ENCODE data around the gene ZDHHC14. TPM values are rescaled to one million over a fixed set of nuclear protein-coding genes. Genes with fewer than 3 reads are reported as not detected.

Gene ZDHHC14
- total RNA-seq, 3 donors from 2014 or later: 9.1 to 10.5 (median 10.0) TPM

DNA sequence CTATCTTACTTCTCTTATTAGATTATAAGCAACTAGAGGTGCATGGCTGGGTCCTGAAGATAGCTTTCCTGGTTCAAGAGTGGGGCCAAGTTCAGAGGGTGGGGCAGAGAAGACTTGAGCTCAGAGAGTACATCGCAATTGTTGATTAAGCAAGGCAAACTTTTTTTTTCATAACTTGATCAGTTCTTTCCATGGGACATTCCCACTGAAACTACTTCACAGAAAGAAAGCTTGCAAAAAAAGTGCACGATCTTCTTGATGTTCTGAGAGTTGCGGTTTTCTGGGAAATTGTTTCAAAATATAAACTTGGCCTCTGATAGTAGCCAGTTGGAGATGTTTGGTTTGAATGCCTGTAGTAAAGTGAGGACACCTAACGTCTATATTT lies 100.9 kb downstream of the ZDHHC14 start:
- intact Hi-C loops (cut with DNase I, micrococcal nuclease): no loop called here
- Histone ChIP-seq H3K36me3 (ENCODE audit: low read depth) (no peaks in the 10 kb centered on the region), H3K4me3 (no peak overlapping the region), H3K4me1 (ENCODE audit: low read depth) (no peaks in the 10 kb centered on the region), H3K9me3 (no peaks in the 10 kb centered on the region)
- ATAC-seq (no peak), DNase-seq (no peak)
- TF ChIP-seq, protein P1, sequence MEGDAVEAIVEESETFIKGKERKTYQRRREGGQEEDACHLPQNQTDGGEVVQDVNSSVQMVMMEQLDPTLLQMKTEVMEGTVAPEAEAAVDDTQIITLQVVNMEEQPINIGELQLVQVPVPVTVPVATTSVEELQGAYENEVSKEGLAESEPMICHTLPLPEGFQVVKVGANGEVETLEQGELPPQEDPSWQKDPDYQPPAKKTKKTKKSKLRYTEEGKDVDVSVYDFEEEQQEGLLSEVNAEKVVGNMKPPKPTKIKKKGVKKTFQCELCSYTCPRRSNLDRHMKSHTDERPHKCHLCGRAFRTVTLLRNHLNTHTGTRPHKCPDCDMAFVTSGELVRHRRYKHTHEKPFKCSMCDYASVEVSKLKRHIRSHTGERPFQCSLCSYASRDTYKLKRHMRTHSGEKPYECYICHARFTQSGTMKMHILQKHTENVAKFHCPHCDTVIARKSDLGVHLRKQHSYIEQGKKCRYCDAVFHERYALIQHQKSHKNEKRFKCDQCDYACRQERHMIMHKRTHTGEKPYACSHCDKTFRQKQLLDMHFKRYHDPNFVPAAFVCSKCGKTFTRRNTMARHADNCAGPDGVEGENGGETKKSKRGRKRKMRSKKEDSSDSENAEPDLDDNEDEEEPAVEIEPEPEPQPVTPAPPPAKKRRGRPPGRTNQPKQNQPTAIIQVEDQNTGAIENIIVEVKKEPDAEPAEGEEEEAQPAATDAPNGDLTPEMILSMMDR (IDR thresholded peaks at IDR 0.05): no peak

DNA sequence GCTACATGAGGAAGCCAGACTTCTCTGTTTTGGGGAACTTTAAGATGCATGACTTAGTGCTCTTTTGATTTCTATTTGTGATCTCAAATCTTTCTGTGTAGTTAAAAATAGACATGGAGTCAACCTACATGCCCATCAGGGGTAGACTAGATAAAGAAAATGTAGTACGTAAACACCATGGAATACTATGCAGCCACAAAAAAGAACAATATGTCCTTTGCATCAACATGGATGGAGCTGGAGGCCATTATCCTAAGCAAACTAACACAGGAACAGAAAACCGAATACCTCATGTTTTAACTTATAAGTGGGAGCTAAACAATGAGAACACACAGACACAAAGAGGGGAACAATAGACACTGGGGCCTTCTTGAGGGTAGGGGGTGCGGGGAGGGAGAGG lies 102.8 kb downstream of the ZDHHC14 start:
- DNase-seq (no peak), ATAC-seq (no peak)
- no peak overlapping the region for H3K4me3 ChIP-seq
- no peaks in the 10 kb centered on the region for H3K4me1 ChIP-seq (ENCODE audit: low read depth)
- no peaks in the 10 kb centered on the region for H3K9me3 ChIP-seq
- intact Hi-C loops (cut with DNase I, micrococcal nuclease): no loop called here
- TF ChIP-seq, protein P1 (IDR thresholded peaks at IDR 0.05): no peak
- no peaks in the 10 kb centered on the region for H3K36me3 ChIP-seq (ENCODE audit: low read depth)

DNA sequence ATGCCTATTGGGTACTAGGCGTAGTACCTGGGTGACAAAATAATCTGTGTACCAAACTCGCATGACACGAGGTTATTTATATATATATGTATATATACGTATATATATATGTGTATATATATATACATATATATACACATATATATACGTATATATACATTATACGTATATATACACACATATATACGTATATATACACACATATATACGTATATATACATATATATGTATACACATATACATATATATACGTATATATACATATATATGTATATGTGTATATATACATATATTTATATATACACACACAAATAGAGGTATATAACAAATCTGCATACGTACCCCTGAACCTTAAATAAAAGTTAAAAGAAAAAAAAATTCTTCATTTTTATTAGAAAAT lies 103.2 kb downstream of the ZDHHC14 start:
- intact Hi-C loops (cut with DNase I, micrococcal nuclease): no loop called here
- TF ChIP-seq, protein P1 (IDR thresholded peaks at IDR 0.05): no peak
- no peaks in the 10 kb centered on the region for H3K4me1 ChIP-seq (ENCODE audit: low read depth)
- H3K4me3 ChIP-seq: no peak overlapping the region
- H3K36me3 ChIP-seq (ENCODE audit: low read depth): no peaks in the 10 kb centered on the region
- DNase-seq: no peak
- ATAC-seq: no peak
- no peaks in the 10 kb centered on the region for H3K9me3 ChIP-seq

DNA sequence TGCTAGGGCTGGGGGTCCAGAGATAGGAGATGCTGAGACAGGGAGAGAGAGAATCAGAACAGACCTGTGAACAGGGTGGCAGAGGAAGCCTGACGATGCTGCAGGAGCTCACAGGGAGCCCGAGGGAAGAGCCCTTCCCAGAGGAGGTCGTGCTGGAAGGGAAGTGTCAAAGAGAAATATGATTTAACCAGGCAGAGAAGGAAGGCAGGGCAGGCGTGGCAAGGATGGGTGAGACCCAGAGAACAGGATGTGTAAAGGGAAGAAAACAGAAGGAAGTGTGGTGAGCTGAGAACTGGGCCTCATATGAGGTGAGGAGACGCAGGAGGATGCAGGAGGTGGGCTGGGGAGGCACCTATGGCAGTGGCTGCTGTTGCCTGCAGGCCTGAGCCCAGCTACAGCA lies 105.6 kb downstream of the ZDHHC14 start:
- intact Hi-C loops (cut with DNase I, micrococcal nuclease): no loop called here
- TF ChIP-seq, protein P1 (IDR thresholded peaks at IDR 0.05): no peak
- no peak overlapping the region for H3K4me3 ChIP-seq
- no peaks in the 10 kb centered on the region for H3K4me1 ChIP-seq (ENCODE audit: low read depth)
- H3K9me3 ChIP-seq: no peaks in the 10 kb centered on the region
- ATAC-seq (peak; percentile 72), DNase-seq (no peak)
- no peaks in the 10 kb centered on the region for H3K36me3 ChIP-seq (ENCODE audit: low read depth)

DNA sequence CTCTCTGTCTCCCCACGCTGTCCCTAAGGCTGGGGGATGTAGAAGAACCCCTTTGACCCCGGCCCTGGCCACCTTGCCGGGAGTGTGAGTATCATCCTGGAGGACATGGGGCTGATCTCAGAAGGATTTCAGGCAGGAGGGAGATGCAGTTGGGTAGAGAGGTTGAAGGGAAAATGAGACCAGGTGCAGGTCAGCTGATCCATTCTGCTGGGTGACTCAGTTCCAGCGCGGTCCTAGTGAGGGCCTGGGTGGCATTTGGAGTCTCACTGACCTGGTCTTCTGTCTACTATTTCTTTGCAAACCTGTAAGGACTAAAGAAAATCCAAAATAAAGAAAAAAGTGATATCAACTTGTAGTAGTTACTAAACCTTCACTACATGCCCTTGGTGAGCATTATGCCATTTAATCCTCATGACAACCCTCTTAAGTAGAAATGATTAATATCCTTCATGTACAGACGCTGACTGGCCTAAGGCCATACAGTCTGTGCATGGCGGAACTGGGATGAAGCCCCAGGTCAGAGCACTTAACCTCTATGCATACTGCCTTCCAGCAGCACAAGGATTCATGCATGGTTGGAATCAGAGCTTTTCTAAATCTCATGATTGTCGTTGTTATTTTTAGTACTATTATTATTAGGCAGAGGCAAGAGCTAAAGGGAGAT lies 106.3 kb downstream of the ZDHHC14 start:
- Histone ChIP-seq H3K4me1 (ENCODE audit: low read depth) (no peaks in the 10 kb centered on the region), H3K4me3 (no peak overlapping the region), H3K36me3 (ENCODE audit: low read depth) (no peaks in the 10 kb centered on the region), H3K9me3 (no peaks in the 10 kb centered on the region)
- TF ChIP-seq, protein P1 (IDR thresholded peaks at IDR 0.05): no peak
- no peak for DNase-seq
- intact Hi-C loops (cut with DNase I, micrococcal nuclease): no loop called here
- ATAC-seq: no peak

DNA sequence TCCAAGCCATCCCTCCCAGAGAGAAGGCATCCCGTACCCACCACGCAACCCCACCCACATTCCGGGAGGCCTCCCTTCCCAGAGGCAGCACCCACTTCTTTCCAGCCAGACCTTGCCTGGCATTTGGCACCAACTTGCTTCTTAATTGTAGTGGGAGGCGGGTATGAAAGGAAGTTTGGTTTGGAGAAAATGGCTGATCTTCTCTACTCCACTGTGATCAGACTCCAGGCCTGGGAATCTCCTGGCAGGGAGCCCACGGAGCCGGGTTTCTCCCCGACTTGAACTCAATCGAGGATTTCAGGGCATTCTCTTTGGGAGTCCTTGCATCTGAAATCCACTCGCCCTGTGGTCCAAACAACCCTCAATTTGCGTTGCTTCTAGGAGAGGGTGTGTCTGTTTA lies 107.1 kb downstream of the ZDHHC14 start:
- TF ChIP-seq, protein P1 (IDR thresholded peaks at IDR 0.05): no peak
- intact Hi-C loops (cut with DNase I, micrococcal nuclease): no loop called here
- Histone ChIP-seq H3K4me3 (no peak overlapping the region), H3K4me1 (ENCODE audit: low read depth) (no peaks in the 10 kb centered on the region), H3K36me3 (ENCODE audit: low read depth) (no peaks in the 10 kb centered on the region), H3K9me3 (no peaks in the 10 kb centered on the region)
- DNase-seq (no peak), ATAC-seq (no peak)
